GM18505 (cell line): ENCODE results near the gene TALDO1.

Experiments used
- ATAC-seq: cut with Tn5 transposase; IDR thresholded peaks from one replicate; pipeline ENCODE4 v1.9.1; 2021; ENCODE audit not compliant: unreplicated experiment
- POLR2A ChIP-seq: IDR thresholded peaks from 4 replicates; pipeline ENCODE4 v1.6.1; 2011; ENCODE audit warnings: borderline replicate concordance; ENCODE audit not compliant: insufficient read depth, insufficient read length; ENCODE audit errors: extremely low read depth

TALDO1 gene

GRCh38 chr11:766106-766935, 19.1 kb downstream of the TALDO1 start:
- no peak for ATAC-seq
- no peak for TF ChIP-seq POLR2A

GRCh38 chr11:766936-767210, 19.6 kb downstream of the TALDO1 start:
- no peak for ATAC-seq
- no peak for TF ChIP-seq POLR2A

- no peak for TF ChIP-seq POLR2A
- ATAC-seq = no peak
Observed at GRCh38 chr11:767238-767637, 20.0 kb downstream of the TALDO1 start.

GRCh38 chr11:769887-770641, 22.8 kb downstream of the TALDO1 start:
- no peak for TF ChIP-seq POLR2A
- ATAC-seq = no peak

GRCh38 chr11:770642-771616, 23.7 kb downstream of the TALDO1 start:
- TF ChIP-seq POLR2A = no peak
- no peak for ATAC-seq

- ATAC-seq = no peak
- TF ChIP-seq POLR2A = no peak
Observed at GRCh38 chr11:771617-772204, 24.4 kb downstream of the TALDO1 start.

- TF ChIP-seq POLR2A = no peak
- no peak for ATAC-seq
Observed at GRCh38 chr11:772429-773390, 25.4 kb downstream of the TALDO1 start.

- no peak for ATAC-seq
- TF ChIP-seq POLR2A = no peak
Observed at GRCh38 chr11:773425-773824, 26.2 kb downstream of the TALDO1 start.

GRCh38 chr11:773830-774229, 26.6 kb downstream of the TALDO1 start:
- no peak for ATAC-seq
- TF ChIP-seq POLR2A = no peak

- no peak for TF ChIP-seq POLR2A
- ATAC-seq = no peak
Observed at GRCh38 chr11:774873-775592, 27.8 kb downstream of the TALDO1 start.

- ATAC-seq = no peak
- no peak for TF ChIP-seq POLR2A
Observed at GRCh38 chr11:776263-776560, 28.9 kb downstream of the TALDO1 start.
